T-helper 1 cell (primary cell): ENCODE data around the gene PGAP3.
A peak's percentile ranks its signal among the peaks of the same experiment; 100 is the strongest.

Experiments used
- DNase-seq, 5 donors: peaks; one replicate each; pipeline ENCODE4 v3.0.0-alpha.2; 2012 to 2020

The PGAP3 gene

GRCh38 chr17:39669897-39670735 lies 17.7 kb downstream of the PGAP3 start:
- no peak for DNase-seq

GRCh38 chr17:39667945-39668924 lies 19.6 kb downstream of the PGAP3 start, which contains the start of gene PNMT:
Gene PNMT (plus strand): TSS chr17:39668453. CDS start chr17:39668476, 23 bp downstream.
- peak in 4 of 5 donors; percentile 46 to 66 (median 59) for DNase-seq

- DNase-seq: no peak
These were observed 20.5 kb downstream of the PGAP3 start for GRCh38 chr17:39667262-39667944.

GRCh38 chr17:39666601-39667261 lies 21.1 kb downstream of the PGAP3 start:
- DNase-seq: no peak

- DNase-seq: no peak
These were observed 21.6 kb downstream of the PGAP3 start for GRCh38 chr17:39666231-39666600.

- DNase-seq: no peak
These were observed 22.1 kb downstream of the PGAP3 start for GRCh38 chr17:39665642-39666224.

- DNase-seq: no peak
These were observed 23.0 kb downstream of the PGAP3 start, which contains the start of gene TCAP for GRCh38 chr17:39664581-39665561. Gene TCAP (plus strand): TSS chr17:39665349. CDS start chr17:39665360, 11 bp downstream.

GRCh38 chr17:39663688-39664580 lies 23.9 kb downstream of the PGAP3 start:
- no peak for DNase-seq

GRCh38 chr17:39663340-39663687 lies 24.5 kb downstream of the PGAP3 start:
- DNase-seq: no peak

GRCh38 chr17:39662551-39663339 lies 25.1 kb downstream of the PGAP3 start:
- no peak for DNase-seq

- no peak for DNase-seq
These were observed 25.9 kb downstream of the PGAP3 start for GRCh38 chr17:39661744-39662541.

GRCh38 chr17:39660397-39661385 lies 27.2 kb downstream of the PGAP3 start:
- no peak for DNase-seq

- no peak for DNase-seq
These were observed 27.9 kb downstream of the PGAP3 start for GRCh38 chr17:39660011-39660360.

GRCh38 chr17:39659279-39660010 lies 28.4 kb downstream of the PGAP3 start:
- DNase-seq: no peak

- DNase-seq: no peak
These were observed 29.1 kb downstream of the PGAP3 start for GRCh38 chr17:39658760-39659159.

- DNase-seq: no peak
These were observed 29.5 kb downstream of the PGAP3 start for GRCh38 chr17:39658346-39658745.
